GM12873 (cell line): ENCODE results near the gene CES2.
A peak's percentile ranks its signal among the peaks of the same experiment; 100 is the strongest.

Experiments used
- TF ChIP-seq, protein P1 (sequence below): IDR thresholded peaks from 2 replicates; pipeline ENCODE4 v1.5.1; 2012; ENCODE audit warnings: low read depth, mild to moderate bottlenecking, moderate library complexity, low read length, control low read depth; ENCODE audit not compliant: insufficient read depth; ENCODE audit errors: missing control alignments

CES2 gene

DNA sequence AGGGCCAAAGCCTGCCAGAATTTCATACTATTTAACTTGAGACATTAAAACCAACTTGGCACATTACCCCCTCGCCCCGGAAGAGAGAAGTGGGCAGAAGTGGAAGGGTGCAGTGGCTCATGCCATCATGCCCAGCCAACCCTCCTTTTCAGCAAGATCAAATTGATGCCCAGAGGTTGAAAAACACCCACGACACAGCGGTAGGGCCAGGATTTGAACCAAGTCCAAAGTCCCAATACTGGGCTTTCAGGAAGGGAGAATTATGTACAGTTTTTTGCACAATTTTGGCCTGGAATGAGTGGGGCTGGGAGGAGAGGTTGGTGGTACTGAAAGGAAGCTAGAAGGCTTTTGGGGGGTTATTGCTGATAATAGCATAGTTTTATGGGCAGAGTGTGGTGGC is 44.0 kb upstream of the CES2 start:
- TF ChIP-seq, protein P1, sequence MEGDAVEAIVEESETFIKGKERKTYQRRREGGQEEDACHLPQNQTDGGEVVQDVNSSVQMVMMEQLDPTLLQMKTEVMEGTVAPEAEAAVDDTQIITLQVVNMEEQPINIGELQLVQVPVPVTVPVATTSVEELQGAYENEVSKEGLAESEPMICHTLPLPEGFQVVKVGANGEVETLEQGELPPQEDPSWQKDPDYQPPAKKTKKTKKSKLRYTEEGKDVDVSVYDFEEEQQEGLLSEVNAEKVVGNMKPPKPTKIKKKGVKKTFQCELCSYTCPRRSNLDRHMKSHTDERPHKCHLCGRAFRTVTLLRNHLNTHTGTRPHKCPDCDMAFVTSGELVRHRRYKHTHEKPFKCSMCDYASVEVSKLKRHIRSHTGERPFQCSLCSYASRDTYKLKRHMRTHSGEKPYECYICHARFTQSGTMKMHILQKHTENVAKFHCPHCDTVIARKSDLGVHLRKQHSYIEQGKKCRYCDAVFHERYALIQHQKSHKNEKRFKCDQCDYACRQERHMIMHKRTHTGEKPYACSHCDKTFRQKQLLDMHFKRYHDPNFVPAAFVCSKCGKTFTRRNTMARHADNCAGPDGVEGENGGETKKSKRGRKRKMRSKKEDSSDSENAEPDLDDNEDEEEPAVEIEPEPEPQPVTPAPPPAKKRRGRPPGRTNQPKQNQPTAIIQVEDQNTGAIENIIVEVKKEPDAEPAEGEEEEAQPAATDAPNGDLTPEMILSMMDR, result no peak

DNA sequence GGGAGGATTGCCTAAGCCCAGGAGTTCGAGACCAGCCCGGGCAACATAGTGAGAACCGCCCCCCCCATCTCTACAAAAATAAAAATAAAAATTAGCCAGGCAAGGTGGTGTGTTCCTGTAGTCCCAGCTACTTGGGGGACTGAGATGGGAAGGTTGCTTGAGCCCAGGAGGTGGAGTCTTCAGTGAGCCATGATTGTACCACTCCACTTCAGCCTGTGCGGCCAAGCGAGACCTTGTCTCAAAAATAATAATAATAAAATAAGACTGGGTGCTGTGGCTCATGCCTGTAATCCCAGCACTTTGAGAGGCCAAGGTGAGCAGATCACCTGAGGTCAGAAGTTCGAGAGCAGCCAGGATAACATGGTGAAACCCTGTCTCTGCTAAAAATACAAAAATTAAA is 43.5 kb upstream of the CES2 start:
- TF ChIP-seq, protein P1, result no peak

DNA sequence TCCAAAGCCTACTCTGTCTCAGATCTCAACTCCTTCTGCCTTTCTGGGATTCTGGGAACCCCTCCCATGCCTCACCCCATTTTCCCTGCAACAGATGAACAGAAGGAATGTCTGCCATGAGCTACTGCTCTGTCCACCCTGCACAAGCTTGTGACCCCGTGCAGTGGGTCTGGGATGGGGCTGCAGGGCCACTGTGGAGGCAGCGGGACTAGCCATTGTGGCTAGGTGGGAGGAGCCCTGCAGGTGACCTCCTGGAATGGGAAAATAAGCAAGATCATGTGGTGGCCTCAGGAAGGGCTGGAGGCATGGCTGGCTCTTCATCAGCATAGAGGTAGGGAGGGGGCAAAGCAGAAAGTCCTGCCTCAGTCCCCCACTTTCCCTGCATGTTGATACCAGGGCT is 41.3 kb upstream of the CES2 start:
- TF ChIP-seq, protein P1, result no peak

DNA sequence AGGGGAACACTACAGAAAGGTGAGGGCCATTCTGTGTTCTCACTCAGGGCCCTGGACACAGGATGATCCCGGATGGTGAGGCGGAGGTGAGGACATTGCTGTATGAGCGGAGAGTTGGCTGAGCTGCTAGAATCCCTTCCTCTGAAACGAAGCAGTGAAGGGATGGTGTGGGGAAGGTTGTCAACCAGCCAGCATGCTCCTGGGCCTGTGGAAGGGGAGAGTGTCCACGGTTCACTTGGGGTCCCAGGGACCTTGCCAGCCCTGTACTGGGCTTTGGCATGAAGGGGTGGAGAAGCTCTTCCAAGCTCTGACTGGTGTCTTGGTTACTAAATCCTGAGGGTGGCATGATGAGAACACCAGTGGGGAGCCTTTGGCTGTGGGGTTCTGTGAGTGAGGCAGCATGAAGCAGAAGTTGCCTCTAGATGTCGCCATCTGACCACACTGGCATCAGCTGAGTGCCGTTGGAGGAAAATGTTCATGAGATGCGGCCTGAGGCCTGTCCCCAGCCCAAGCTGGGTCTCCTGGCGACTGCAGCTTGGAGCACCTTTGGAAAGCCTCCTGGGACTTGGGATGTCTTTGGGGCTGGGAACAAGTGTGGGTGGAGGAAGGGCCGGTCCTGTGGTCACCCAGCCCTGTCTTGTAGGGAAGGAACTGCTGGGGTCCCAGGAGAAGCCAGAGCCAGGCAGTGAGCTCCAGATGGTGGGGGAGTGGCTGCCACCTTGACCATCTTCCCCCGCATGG is 40.2 kb upstream of the CES2 start:
- TF ChIP-seq, protein P1, result peak; percentile 94

DNA sequence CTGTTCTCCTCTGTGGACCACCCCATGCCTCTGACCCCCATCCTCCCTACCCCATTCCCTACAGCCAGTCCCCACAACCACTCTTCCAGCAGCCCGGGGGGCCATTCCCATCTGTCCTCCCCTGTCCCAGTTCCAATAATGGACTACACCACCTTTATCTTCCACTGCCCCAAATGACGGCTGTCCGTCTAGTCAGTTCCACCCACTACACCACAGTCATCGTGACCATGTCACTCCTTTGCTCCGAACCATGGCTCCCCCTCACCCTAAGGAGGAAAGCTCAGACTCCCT is 39.7 kb upstream of the CES2 start:
- TF ChIP-seq, protein P1, result no peak

DNA sequence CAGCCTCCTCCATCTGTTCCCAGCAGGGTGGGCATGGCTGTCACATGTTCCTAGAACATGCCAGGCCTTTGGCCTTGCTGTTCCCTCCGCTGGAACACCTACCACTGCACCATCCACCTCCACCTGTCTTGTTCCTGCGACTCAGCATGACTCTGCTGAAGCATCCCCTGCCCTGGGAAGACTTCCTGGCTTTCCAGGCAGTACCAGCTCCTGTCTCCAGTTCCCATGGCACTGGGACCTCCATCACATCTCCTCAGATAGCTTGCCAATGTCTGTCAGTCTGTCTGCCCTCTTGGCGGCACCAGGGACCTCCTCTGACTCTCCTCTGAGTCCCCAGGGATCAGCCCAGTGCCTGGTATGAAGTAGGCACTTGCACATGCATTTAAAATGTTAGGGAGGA is 39.3 kb upstream of the CES2 start:
- TF ChIP-seq, protein P1, result no peak

DNA sequence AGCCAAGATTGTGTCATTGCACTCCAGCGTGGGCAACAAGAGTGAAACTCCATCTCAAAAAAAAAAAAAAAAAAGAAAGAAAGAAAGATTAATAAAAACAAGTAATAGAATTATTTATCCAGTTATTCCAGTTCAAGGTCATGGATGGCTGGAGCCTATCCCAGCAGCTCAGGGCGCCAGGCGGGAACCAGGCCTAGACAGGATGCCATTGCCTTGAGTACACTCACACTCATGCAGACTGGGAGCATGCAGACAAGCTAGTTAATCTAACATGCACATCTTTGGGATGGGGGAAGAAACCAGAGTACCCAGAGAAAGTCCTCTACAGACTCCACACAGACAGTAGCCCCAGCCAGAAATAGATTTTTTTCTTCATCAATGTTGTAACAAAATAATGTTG is 37.1 kb upstream of the CES2 start:
- TF ChIP-seq, protein P1, result no peak
